Measurements from ENCODE around the gene CHI3L1.

CHI3L1 gene

DNA sequence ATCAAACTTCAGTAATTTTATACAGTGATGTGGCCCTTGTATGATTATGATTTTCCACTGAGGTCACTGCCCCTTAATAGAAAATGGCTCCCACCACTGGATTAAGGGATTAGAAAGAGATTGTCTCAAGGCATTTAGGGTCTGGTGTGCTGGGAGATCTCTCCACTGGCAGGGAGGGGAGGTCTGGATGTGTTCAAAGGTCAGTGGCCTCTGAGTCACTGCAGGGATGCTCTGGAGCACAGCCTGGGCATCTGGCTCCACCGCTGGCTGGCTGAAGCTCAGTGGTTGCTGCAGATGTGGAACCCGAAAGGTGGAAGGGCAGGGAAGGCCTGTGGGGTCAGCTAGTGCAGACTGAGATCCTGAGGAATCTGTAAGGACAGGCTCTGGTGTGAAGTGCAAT, 18.3 kb upstream of the CHI3L1 start:
- DNase-seq, result no peak

DNA sequence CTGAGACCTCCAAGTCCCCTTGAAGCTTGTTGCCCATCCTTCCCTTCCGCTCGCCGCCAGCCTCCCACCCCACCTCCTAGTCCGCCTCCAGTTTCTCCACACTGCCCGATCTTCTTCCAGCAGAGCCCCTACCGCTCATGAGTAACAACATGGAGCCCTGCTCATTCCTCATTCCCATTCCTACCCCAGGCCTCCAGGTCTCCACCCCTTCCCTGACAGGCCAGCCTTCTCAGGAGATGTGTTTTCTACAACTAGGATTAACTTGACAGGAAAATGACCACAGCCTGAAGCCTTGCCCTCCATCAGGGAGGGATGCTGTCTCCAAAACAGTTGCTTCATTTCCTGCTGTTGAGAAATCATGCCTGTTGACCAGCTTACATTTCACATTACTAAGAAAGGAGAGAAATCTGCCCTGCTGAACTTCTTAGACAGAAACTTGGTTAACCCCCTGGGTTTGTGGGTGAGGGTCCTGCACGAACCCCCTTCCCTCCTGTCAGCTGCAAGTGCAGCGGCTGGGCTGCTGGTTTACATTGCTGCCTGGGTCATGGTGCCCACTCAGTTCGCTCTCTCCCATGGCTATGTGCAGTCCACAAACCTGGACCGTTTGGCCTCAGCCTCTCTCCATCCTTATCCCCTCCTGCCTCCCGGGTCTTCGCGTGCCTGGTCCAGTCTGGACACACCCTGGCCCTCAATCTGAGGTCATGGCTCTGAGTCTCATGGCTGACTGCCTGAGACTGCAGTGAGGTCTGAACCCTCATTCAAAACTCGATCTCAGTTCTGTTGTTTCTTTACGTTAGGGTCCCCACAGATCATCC, 16.1 kb upstream of the CHI3L1 start:
- no peak for DNase-seq

- DNase-seq, result no peak
Measured at GRCh38 chr1:203201516-203202205, 15.2 kb upstream of the CHI3L1 start.

GRCh38 chr1:203200916-203201315, 14.4 kb upstream of the CHI3L1 start:
- no peak for DNase-seq

DNA sequence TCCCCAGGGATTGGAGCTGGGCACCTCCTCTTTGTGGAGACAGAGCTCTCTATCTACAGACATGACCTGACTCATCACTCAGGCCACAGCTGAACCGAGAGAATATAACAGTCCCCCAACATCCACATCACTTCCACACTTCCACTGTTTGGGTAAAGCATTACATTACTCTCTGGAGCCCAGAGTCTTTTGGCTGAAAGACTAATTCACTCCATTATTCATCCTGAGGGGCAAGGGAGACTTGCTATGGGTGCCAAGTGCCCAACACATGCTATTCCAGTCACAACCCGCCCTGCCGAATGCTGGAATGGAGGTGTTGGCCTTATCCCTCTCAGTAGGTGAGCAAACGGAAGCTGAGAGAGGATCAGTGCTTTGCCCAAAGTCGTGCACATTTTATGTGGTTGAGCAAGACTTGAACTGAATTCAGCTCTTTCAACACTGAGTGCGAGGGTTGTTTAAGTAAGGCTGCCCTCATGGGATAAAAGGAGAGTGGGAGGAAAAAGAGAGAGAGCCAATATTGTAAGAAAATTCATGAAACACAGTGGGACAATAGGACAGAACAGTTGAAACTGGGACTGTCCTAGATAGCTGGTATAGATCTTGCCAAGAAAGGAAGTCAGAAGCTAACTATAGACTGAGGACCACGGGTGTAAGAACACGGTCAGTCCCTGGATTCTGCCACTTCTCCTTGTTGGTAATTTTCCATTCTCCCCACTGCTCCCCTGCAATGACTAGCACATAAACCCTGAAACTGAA, 13.5 kb upstream of the CHI3L1 start:
- DNase-seq, result no peak

GRCh38 chr1:203199481-203199815, 12.9 kb upstream of the CHI3L1 start:
- no peak for DNase-seq

DNA sequence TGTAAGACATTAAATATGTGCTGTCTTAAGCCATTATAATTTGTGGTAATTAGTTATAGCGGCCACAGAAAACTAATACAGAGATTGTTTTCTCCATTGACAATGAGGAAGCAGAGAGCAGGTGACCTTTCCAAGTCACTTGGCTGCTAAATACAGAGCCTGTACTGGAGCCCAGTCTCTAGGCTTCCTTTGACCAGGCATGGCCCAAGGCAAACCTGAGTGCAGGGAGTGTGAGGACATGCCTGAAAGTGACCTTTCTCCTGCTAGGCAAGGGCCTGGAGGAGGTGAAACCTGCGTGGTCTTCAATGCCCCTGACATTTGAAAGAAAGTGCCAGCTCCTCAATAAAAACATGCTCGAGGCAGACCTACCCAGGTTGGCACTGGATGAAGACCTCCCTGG, 12.5 kb upstream of the CHI3L1 start:
- no peak for DNase-seq

DNA sequence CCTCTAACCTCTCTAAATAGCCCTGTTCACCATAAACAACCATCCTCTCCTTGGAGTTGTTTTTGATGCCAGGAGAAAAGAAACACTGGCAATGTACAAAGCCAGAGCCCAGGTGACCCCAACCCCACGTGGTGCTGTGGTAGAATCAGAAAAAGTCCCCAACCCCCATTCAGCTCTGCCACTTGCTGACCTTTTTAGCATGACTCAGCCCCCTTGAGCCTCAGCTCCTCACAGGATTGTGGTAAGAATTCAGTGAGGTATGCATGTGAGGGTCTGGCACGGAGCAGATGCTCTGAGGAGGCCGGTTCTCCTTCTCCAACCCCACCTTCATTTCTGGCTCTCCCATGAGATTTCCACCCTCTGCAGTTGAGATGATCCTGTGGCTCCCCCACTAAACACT, 11.1 kb upstream of the CHI3L1 start:
- DNase-seq, result no peak

DNA sequence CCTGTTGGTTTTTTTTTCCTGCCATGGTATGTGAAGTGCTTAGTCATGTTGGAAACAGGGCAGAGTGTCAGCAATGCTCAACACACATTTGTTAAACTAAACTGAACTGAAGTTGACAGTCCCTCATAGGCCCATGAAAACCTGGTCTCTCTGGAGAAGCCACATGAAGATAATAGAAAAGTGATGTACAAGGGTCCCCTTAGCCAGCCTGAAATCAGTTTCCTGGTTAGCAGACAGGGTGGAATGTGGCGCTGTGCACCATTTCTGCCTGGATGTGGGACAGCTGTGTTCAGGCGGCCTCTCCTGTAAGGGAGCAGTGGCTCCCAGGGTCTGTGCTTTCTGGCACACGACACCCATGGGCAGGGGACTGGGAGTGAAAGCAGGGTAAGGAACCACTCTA, 9.9 kb upstream of the CHI3L1 start:
- DNase-seq, result no peak

DNA sequence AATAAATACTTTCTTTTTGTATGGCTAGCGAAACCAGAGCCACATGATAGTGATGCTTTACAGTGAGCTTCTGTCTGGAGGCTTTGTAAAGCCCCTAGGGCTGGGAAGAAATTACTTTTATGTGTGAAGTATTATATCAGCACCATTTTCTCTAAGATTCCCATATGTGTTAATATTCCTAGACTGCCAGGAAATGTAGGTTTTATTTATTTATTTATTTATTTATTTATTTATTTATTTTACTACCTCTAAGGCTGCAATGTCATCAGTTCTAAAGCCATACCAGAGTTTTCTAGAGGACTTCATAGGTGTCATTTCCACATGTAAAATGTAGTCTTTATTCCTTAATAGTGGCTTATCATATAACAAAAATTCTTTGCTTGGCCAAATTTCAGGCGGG, 4.4 kb upstream of the CHI3L1 start:
- DNase-seq, result no peak

DNA sequence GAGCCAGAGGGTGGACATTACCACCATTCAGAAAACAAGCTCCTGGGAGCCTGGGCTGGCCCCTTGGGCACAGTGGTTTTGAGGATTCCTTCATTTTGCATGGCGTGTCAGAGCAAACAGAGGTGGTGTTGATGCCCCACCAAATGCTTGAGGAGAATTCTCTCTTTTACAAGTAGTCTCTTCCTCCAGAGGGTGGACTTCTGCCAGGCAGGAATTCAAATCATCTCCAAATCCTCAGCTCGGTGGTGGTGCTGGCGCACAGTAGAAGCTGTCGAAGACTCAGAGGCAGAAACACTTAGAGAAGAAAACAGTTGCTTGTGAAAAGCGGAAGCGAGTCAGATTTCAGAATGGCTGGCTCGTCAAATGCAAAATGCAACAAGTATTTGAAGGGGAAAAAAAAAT, 3.4 kb upstream of the CHI3L1 start:
- no peak for DNase-seq

GRCh38 chr1:203188686-203189232, 2.3 kb upstream of the CHI3L1 start:
- no peak for DNase-seq

GRCh38 chr1:203187689-203188264, 1.3 kb upstream of the CHI3L1 start:
- DNase-seq, result no peak

GRCh38 chr1:203187304-203187685, 791 bp upstream of the CHI3L1 start:
- DNase-seq, result no peak

DNA sequence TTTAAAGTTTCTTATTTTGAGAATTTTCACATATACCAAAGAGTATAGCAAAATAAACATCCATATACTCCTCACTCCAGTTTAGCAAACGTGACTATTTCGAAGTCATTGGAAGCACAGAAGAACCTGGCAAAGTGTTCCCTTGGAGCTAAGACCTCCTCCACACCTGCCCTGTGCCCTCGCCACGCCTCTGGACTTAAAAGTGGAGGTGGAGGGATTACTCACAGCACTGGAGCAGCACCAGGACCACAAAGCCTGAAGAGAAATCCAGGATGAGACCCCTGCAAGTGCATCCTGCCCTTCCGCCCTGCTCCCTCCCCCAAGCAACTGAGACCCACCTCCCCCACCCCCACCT, 436 bp downstream of the CHI3L1 start:
- no peak for DNase-seq

GRCh38 chr1:203185585-203185984, 919 bp downstream of the CHI3L1 start:
- no peak for DNase-seq

- DNase-seq, result no peak
Measured at GRCh38 chr1:203185061-203185461, 1.4 kb downstream of the CHI3L1 start.

DNA sequence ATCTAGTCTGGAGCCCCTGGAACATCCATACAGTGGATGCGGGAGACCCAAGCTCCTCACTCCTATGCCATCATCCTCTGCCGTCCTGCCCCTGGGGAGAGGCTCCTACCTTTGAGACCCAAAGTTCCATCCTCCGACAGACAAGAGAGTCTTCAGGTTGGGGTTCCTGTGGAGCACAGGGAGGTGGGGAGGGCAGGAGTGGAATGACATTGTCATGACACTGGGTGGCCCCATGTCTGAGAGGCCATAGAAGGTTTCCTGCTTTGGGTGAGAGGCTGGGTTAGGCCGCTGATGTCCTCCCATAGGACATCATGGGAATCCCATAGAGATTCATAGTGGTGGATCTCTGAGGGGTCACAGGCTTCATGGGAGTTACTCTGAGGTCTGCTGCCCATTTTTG, 2.0 kb downstream of the CHI3L1 start:
- no peak for DNase-seq

- no peak for DNase-seq
Measured at GRCh38 chr1:203183828-203184227, 2.7 kb downstream of the CHI3L1 start.

DNA sequence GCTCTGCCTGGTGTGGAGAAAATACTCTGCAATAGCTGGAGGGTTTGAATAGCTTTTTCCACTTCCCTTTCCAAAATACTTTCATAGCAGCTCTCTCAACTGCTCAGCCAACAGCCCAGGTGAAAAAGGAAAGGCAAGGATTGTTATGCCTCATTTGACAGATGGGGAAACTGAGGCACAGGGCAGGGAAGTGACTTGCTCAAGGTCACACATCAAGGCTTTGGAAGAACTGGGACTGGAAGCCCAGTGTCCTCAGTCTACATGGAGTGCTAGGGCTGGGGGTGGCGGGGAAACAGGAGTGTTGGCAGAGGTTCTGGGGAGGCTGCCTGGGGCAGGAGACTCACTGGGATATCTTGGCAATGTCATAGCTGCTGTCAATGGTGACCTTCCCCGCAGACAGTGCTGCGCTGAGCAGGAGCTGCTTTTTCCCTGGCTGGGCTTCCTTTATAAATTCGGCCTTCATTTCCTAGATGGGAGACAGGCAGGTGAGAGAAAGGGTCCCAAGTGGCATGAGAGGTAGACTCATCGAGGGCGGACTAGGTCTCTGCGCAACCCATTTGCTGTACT, 4.0 kb downstream of the CHI3L1 start:
- no peak for DNase-seq

DNA sequence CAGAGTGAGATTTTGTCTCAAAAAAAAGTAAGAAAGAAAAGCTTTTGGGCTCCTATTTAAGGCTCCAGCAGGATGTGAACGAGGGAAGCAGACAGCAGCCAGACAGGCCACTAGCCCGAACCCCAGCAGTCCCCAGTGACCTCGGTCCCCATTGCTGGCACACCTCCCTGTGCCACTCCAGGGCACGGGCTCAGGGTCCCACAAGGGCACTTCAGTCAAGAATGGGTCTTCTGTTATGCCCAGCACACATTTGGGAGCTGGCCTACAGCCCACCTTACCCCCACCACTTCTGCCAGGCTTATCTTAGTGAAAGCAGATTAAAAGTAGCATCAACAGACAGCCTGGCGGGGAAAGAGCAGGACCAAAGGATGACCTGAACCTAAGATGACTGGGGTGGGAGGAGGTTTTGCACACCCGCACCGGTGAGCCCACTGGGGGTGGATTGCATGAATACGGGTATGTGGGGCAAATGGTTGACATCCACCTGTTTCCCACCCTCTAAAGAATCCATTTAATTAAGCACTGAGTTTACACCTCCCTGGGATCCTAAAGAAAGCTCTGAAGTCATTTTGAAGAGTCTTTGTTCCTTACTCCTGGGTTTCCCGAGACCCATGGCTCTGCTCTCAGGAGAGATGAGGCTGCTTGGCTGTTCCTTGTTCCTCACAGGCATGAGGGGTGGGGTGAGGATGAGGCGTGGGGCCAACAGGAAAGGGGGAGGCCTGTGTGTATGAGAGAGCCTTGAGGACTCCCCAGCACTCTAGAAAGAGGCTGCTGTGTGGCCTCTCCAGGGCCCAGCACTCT, 4.7 kb downstream of the CHI3L1 start:
- DNase-seq, result no peak

DNA sequence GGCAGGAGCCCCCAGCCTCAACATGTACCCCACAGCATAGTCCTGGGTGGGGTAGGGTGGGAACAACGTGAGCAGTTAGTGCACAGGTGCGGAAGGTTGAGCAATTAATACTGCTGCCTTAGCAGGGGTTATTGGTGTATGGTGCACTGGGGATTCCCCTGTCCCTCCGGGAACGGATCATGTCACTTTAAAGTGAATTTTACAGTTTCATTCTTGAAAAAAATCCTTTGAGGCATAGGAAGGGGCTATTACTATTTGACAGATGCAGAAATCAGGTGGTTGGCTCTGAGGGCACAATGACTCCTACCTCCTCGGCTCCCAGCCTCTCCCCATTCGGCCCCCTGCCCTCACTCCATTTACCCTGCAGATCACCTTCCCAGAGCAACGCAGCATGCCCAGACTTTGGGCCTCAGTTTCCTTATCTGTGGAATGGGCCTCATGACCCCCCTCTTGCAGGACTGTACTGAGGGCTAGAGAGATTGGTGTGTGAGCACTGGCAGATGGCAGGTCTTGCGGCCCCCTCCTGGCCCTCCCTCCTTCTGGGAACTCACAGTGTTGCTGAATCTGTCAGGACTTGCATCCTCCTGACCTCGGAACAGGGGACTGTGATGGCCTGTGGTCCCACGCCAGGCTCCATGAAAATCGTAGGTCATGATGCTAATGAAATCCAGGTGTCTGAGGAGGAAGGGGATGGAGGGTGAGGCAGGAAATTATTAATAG, 5.7 kb downstream of the CHI3L1 start:
- peak; percentile 22 for DNase-seq
